K562 (cell line): ENCODE measurements around the gene CXCL1. TPM values are rescaled to one million over a fixed set of nuclear protein-coding genes. Genes with fewer than 3 reads are reported as not detected.

Experiments
- COPS2 ChIP-seq: fragments of 450-650 bp; conservative IDR thresholded peaks from 2 replicates; pipeline ENCODE4 v1.6.1; 2016; ENCODE audit warnings: mild to moderate bottlenecking, moderate library complexity
- DIDO1 ChIP-seq: fragments of 450-650 bp; IDR thresholded peaks from 2 replicates; pipeline ENCODE4 v1.6.1; 2016; ENCODE audit warnings: low read depth, missing biosample characterization, missing genetic modification characterization
- EP300 ChIP-seq: IDR thresholded peaks from 2 replicates; pipeline ENCODE4 v1.6.1; 2012; ENCODE audit warnings: low read length, improper control_type of control experiment
- FOXM1 ChIP-seq, 2 experiments: fragments of 450-650 bp in 1 of 2; sonication (generic) in 1 of 2; formaldehyde crosslinking in 1 of 2; IDR thresholded peaks; 2 replicates each; pipeline versions ENCODE4 v1.6.1 to v1.9.0; 2017 to 2022; ENCODE audit warnings: low read depth in 2 of 2, mild to moderate bottlenecking in 2 of 2, missing genetic modification reagents in 1 of 2, moderate library complexity in 1 of 2
- FUS ChIP-seq: fragments of 200-400 bp; formaldehyde crosslinking; optimal IDR thresholded peaks from 2 replicates; pipeline ENCODE3; 2017; ENCODE audit warnings: low read depth, low read length
- HDAC3 ChIP-seq: fragments of 450-650 bp; IDR thresholded peaks from 2 replicates; pipeline ENCODE4 v1.6.1; 2018; ENCODE audit warnings: borderline replicate concordance, mild to moderate bottlenecking, moderate library complexity; ENCODE audit not compliant: partially characterized antibody
- HOXB6 ChIP-seq: fragments of 250-450 bp; sonication (Bioruptor Pico); IDR thresholded peaks from 2 replicates; pipeline ENCODE4 v1.5.1; 2022; ENCODE audit warnings: mild to moderate bottlenecking, borderline replicate concordance
- ILF3 ChIP-seq: fragments of 450-650 bp; IDR thresholded peaks from 2 replicates; pipeline ENCODE4 v1.6.1; 2018; ENCODE audit warnings: antibody characterized with exemption, mild to moderate bottlenecking, moderate library complexity, borderline replicate concordance
- NFIX ChIP-seq: fragments of 250-450 bp; sonication (Bioruptor Pico); IDR thresholded peaks from 2 replicates; pipeline ENCODE4 v1.4.0; 2020; ENCODE audit warnings: low read depth, mild to moderate bottlenecking, moderate library complexity
- PHF8 ChIP-seq: fragments of 200-600 bp; sonication (generic); IDR thresholded peaks from 2 replicates; pipeline ENCODE4 v1.6.1; 2012; ENCODE audit warnings: mixed run types, mild to moderate bottlenecking, inconsistent platforms, low read length, moderate library complexity, borderline replicate concordance
- SP2 ChIP-seq: IDR thresholded peaks from 2 replicates; pipeline ENCODE4 v1.6.1; 2011; ENCODE audit warnings: mild to moderate bottlenecking, low read depth, low read length, moderate library complexity; ENCODE audit not compliant: poor library complexity, severe bottlenecking; ENCODE audit errors: extremely low read depth
- SREBF1 ChIP-seq: fragments of 150-350 bp; IDR thresholded peaks from 2 replicates; pipeline ENCODE4 v1.6.1; 2014; ENCODE audit warnings: antibody characterized with exemption, low read depth, low read length, borderline replicate concordance
- SRSF1 ChIP-seq: fragments of 200-400 bp; formaldehyde crosslinking; IDR thresholded peaks from 2 replicates; pipeline ENCODE4 v1.6.1; 2017; ENCODE audit warnings: mild to moderate bottlenecking, low read depth, low read length, moderate library complexity
- TAF15 ChIP-seq: fragments of 200-400 bp; formaldehyde crosslinking; IDR thresholded peaks from 2 replicates; pipeline ENCODE4 v1.6.1; 2017; ENCODE audit warnings: mild to moderate bottlenecking, low read depth, low read length, moderate library complexity
- WHSC1 ChIP-seq: IDR thresholded peaks from one replicate; pipeline ENCODE4 v1.6.1; 2012; ENCODE audit warnings: low read length, control low read depth, inconsistent platforms
- ZC3H4 ChIP-seq: sonication (generic); formaldehyde crosslinking; IDR thresholded peaks from 2 replicates; pipeline ENCODE4 v1.9.0; 2021; ENCODE audit warnings: missing genetic modification reagents, borderline replicate concordance
- ZFP30 ChIP-seq: fragments of 250-450 bp; sonication (Bioruptor Pico); IDR thresholded peaks from 2 replicates; pipeline ENCODE4 v1.8.0; 2022; ENCODE audit warnings: moderate library complexity, mild to moderate bottlenecking, inconsistent platforms, borderline replicate concordance
- ZKSCAN8 ChIP-seq: fragments of 200-800 bp; sonication (Bioruptor generic); IDR thresholded peaks from 2 replicates; pipeline ENCODE4 v1.6.1; 2016; ENCODE audit warnings: missing genetic modification characterization, missing compliant biosample characterization
- ZNF146 ChIP-seq: IDR thresholded peaks from one replicate; pipeline ENCODE4 v1.6.1; 2018; ENCODE audit warnings: missing compliant biosample characterization; ENCODE audit not compliant: unreplicated experiment
- ZNF165 ChIP-seq: fragments of 250-450 bp; sonication (Bioruptor Pico); IDR thresholded peaks from 2 replicates; pipeline ENCODE4 v1.4.0; 2020; ENCODE audit warnings: borderline replicate concordance
- ZNF384 ChIP-seq: IDR thresholded peaks from 2 replicates; pipeline ENCODE4 v1.6.1; 2012; ENCODE audit warnings: low read depth, low read length, improper control_type of control experiment
- ZNF583 ChIP-seq: fragments of 250-450 bp; sonication (Bioruptor Pico); IDR thresholded peaks from 2 replicates; pipeline ENCODE4 v1.4.0; 2020
- ZNF79 ChIP-seq: fragments of 250-450 bp; sonication (Bioruptor Pico); IDR thresholded peaks from 2 replicates; pipeline ENCODE4 v1.4.0; 2020; ENCODE audit warnings: low read depth, mild to moderate bottlenecking, moderate library complexity
- polyA plus RNA-seq, 8 experiments: library from polyadenylated mRNA; depleted of rRNA in 4 of 8; stranded (reverse) in 5 of 8; unstranded in 3 of 8; fragments of >200 nt; fragmentation: Nextera tagmentation in 2 of 8; fragmentation: Illumina TruSeq in 1 of 8; extraction: Ambion mirVana in 2 of 8; extraction: Trizol in 1 of 8; gene quantifications; 2 replicates each; pipeline versions ENCODE4 v1.2.1 to v1.2.3, GENCODE V29; 2011 to 2014; ENCODE audit warnings: inconsistent platforms in 1 of 8, missing spikeins in 1 of 8
- total RNA-seq, 7 experiments: library from RNA; depleted of rRNA in 6 of 7; stranded (reverse); fragments of >200 nt in 6 of 7; fragmentation: Illumina TruSeq in 2 of 7; extraction: Trizol in 2 of 7; gene quantifications; 2 replicates each; pipeline versions ENCODE4 v1.2.1 to v1.2.3, GENCODE V29; 2011 to 2021; ENCODE audit warnings: low replicate concordance in 1 of 7
- TF ChIP-seq, protein P1 (sequence below): sonication (generic); formaldehyde crosslinking; IDR thresholded peaks from 2 replicates; pipeline ENCODE4 v1.8.0; 2023; ENCODE audit warnings: mild to moderate bottlenecking, missing genetic modification reagents
- TF ChIP-seq, protein P2 (sequence below): fragments of 150-350 bp; conservative IDR thresholded peaks from 2 replicates; pipeline ENCODE4 v1.6.1; 2014; ENCODE audit warnings: low read length

The CXCL1 gene
- total and polyA plus RNA-seq, 9 of the 15 experiments (the other 6 are each of a cell fraction or from before 2014, with no cell fraction given) = 0.07 to 2.2 (median 0.32) TPM; not detected in 3

DNA sequence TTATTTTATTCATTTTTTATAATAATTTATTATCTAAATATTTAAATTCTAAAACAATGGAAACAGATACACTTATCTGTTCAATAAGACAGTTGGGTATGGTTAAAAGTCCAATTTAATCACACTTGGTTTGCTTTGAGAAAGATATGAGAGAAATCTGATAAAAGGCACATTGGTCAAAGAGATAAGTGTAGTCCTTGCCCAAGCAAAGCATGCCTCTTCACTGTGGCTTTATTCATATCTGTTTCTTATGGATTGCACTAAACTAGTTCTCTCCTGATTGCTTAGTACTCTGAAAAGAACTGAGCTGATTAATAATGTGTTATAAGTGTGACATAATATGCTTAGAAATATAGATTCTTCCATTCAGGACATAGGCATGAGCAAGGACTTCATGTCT, 39.8 kb downstream of the CXCL1 start (continued):
- TF ChIP-seq, protein P1, sequence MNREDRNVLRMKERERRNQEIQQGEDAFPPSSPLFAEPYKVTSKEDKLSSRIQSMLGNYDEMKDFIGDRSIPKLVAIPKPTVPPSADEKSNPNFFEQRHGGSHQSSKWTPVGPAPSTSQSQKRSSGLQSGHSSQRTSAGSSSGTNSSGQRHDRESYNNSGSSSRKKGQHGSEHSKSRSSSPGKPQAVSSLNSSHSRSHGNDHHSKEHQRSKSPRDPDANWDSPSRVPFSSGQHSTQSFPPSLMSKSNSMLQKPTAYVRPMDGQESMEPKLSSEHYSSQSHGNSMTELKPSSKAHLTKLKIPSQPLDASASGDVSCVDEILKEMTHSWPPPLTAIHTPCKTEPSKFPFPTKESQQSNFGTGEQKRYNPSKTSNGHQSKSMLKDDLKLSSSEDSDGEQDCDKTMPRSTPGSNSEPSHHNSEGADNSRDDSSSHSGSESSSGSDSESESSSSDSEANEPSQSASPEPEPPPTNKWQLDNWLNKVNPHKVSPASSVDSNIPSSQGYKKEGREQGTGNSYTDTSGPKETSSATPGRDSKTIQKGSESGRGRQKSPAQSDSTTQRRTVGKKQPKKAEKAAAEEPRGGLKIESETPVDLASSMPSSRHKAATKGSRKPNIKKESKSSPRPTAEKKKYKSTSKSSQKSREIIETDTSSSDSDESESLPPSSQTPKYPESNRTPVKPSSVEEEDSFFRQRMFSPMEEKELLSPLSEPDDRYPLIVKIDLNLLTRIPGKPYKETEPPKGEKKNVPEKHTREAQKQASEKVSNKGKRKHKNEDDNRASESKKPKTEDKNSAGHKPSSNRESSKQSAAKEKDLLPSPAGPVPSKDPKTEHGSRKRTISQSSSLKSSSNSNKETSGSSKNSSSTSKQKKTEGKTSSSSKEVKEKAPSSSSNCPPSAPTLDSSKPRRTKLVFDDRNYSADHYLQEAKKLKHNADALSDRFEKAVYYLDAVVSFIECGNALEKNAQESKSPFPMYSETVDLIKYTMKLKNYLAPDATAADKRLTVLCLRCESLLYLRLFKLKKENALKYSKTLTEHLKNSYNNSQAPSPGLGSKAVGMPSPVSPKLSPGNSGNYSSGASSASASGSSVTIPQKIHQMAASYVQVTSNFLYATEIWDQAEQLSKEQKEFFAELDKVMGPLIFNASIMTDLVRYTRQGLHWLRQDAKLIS = no peak
- TF ChIP-seq ZNF146 (CRISPR knock-in tag) (no peak), ZNF165 (CRISPR knock-in tag) (no peak), EP300 (peak; percentile 48; the same call in 1 of the 2 replicates), ZKSCAN8 (CRISPR knock-in tag) (no peak), ZC3H4 (no peak), DIDO1 (tag) (no peak), ILF3 (no peak), FUS (no peak), COPS2 (no peak), ZNF583 (no peak), SRSF1 (no peak), WHSC1 (no peak), ZNF79 (no peak), SREBF1 (no peak), ZNF384 (no peak), PHF8 (no peak), FOXM1 (IDR thresholded peaks at IDR 0.05; ENCODE audit: low read depth) (no peak), FOXM1 (CRISPR knock-in tag; IDR thresholded peaks at IDR 0.05; ENCODE audit: low read depth) (no peak), NFIX (no peak), SP2 (no peak), HDAC3 (no peak), HOXB6 (CRISPR knock-in tag) (no peak), TAF15 (no peak), ZFP30 (CRISPR knock-in tag) (no peak)
- TF ChIP-seq, protein P2, sequence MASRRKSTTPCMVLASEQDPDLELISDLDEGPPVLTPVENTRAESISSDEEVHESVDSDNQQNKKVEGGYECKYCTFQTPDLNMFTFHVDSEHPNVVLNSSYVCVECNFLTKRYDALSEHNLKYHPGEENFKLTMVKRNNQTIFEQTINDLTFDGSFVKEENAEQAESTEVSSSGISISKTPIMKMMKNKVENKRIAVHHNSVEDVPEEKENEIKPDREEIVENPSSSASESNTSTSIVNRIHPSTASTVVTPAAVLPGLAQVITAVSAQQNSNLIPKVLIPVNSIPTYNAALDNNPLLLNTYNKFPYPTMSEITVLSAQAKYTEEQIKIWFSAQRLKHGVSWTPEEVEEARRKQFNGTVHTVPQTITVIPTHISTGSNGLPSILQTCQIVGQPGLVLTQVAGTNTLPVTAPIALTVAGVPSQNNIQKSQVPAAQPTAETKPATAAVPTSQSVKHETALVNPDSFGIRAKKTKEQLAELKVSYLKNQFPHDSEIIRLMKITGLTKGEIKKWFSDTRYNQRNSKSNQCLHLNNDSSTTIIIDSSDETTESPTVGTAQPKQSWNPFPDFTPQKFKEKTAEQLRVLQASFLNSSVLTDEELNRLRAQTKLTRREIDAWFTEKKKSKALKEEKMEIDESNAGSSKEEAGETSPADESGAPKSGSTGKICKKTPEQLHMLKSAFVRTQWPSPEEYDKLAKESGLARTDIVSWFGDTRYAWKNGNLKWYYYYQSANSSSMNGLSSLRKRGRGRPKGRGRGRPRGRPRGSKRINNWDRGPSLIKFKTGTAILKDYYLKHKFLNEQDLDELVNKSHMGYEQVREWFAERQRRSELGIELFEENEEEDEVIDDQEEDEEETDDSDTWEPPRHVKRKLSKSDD = no peak
